NOMO-1 treated with DMSO at 0.1 percent for 48 hours (cell line): ENCODE data around the gene AQP12B.
"Not testable (repeated sequence)": the region's sequence is repeated elsewhere in the genome, so short reads cannot be mapped to it uniquely, and the experiment has no call there.

ENCODE experiments used
- DNase-seq: peaks from one replicate; lab custom pipeline; 2025; ENCODE audit not compliant: unreplicated experiment; lab: John Stamatoyannopoulos, UW

Gene AQP12B

DNA sequence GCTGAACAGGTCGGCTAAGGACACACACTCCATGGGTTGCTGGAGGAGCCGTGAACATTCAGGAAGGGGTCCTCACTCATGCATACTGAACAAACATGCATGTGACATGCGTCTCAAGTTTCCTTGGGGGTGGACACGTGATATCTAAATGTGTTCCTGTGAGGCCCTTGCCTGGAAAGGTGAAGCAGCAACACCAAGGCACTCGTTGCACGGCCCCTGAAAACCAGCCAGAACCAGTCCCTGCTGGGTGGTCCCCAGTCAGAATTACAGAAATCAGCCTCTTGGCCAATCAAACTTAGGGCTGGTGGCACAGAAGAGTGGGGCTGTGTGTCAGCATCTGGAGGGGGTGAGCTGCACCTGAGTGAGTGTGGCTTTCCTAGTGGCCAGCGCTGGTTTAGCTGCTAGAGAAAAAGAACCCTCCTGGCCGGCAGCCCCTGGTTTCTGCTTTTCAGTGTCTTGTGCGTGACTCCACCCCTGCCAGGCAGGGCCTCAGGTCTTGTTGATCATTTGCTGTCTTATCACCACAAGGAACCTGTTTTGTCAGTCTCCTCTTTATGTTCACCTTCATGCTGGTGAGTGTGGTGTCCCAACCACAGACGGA is 3.2 kb upstream of the AQP12B start:
- DNase-seq, result peak; percentile 59

DNA sequence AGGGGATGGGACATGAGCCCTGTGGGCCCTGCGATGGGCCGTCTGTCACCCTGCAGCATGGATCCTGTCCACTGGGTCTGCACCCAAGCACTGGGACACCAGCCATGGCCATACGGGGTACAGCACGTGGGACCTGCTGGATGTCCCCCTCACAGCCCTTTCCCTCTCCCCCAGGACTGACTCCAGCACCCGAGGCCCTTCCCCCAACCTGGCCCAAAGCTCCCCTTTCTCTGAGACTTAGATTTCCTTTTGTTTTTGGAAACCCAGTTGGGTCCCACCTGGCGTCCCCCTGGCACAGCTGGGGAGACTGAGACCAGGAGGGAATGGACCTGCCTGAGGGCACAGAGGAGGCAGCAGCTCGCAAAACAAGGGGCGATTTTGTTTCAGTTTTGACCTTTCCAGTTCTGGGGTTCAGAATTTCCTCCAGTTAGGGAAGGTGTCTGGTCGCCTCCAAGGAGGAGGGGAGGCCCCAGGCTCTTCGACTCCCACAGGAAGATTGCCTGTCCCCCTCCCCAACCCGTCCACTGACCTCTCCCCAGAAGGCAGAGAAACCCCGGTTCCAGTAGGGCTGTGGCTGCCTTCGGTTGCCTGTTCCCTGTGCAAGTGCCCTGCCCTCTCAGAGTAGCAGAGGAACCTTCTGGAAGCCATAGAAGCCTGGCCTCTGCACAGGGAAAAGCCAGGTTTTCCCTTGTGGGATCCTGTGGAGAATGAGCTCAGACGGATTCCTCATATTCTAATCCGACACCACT is 1.5 kb upstream of the AQP12B start:
- DNase-seq, result not testable (repeated sequence)

GRCh38 chr2:240683329-240683979 is 769 bp upstream of the AQP12B start:
- not testable (repeated sequence) for DNase-seq

DNA sequence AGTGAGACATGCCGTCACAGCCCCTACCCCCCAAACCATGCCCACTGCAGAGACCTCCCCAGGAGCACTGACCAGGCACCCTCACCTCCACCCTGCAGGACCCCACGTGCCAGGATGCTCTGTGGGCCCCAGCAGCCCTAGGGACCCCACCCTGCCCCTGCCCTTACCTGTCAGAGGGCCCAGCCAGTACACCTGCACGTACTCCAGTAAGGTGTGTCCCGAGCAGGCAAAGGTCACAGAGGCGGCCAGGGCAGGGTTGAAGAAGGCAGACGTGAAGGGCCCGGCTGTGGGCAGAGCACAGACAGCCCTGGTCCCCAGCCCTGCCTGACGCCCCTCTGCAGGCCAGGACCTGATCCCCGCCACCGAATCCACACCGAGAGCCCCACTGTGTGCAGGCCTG is 2.5 kb downstream of the AQP12B start:
- DNase-seq, result not testable (repeated sequence)

DNA sequence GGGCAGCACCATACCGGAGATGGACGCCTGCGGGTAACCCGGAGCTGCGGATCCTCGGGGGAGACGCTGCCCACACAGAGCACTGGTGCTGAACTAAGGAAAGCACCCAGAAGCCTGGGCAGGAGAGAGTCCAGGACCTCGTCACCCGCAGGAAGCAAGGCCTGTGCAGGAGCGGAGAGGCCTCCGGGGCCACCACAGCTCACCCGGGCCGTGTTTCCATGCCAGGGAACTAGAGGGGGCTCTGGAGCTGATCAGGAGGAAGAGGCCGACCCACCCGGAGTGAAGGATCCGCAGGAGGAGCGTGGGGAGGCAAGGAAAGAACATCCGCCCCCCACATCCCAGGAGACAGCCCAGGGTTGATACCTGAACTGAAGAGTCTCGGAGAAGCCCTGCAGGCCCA is 3.8 kb downstream of the AQP12B start:
- DNase-seq, result not testable (repeated sequence)

DNA sequence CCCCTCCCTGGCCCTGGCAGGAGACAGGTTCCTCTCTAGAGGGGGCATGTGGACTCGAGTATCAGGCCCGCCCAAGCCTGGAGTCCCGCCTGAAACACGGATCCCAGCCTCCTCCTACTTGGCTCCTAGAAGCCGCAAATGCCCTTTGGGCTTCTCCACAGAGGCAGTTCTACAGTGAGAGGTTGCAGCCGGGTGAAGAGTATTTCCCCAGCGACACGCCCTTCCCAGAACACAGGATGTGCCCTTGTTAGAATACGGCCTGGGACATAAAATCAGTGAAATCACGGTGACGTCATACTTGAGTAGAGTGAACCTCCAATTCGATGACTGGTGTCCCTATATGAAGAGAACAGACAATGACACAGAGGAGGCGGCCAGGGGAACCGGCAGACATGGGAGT is 4.6 kb downstream of the AQP12B start:
- DNase-seq, result not testable (repeated sequence)

DNA sequence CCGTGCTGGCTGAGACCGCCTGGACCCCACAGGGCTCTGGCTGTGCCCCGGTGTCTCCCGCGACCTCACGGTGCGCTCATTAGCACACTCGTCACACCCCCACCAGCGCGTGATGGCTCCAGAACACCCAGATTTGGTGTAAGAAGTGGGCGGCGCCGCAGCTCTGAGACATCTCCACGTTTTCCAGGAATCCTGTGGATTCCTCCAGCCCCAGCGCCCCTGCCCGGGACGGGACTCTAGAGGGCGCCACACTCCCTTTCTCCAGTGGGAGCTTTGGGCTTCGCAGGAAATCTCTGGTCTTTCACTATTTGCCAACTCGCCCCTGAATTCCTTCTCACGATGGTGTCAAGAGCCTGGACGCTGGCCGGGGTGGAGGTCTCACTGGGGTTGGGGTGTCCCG is 7.3 kb downstream of the AQP12B start:
- not testable (repeated sequence) for DNase-seq

GRCh38 chr2:240674461-240675184 is 8.1 kb downstream of the AQP12B start:
- not testable (repeated sequence) for DNase-seq

- no peak for DNase-seq
Observed at GRCh38 chr2:240672701-240673190, 9.9 kb downstream of the AQP12B start.

DNA sequence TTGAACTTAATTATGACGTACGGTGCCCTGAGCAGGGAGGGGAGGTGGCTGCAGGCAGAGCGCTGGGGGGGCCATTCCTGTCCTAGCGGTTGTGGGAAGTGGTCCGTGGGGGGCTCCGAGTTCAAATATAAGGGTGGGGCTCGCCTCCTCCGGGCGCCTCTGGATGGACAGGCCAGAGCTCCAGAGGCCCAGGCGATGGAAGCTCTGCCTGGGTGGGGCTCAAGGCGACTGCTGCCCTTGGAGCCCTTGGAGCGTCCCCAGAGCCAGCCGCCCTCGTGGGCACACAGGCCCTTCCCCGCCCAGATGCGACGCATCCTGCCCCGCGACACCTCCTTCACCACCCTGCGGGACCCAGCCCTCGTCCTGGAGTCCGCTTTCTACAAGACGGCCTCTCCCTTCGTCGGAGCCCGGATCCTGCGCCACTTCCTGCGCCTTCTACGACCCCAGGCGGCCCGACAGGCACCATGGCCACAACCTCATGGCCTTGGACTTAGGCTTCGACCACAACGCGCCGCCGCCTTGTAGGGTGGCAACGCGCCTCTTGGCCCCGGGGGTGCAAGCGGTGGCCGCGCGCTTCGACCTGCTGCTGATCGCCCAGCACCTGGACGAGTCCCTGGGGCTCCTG is 10.5 kb downstream of the AQP12B start:
- DNase-seq, result no peak

DNA sequence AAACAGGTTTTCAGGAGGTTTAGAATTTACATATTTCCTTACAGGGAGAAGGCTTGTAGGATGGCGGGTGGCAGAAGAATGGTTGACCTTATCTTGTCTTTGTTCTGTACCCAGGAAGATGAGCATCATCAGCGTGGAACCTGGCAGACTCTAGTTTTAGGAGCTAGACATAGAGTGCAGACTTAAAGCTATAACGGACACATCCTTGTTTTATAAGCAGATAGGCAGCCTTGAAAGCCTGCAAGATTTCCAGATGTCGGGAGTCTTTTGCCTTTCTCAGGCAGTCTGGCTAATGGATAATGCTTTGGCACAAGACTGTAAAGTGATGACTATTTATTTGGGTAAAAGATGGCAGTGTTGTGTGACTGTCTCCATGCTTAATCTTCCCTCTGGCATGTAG is 11.7 kb downstream of the AQP12B start:
- DNase-seq, result no peak

DNA sequence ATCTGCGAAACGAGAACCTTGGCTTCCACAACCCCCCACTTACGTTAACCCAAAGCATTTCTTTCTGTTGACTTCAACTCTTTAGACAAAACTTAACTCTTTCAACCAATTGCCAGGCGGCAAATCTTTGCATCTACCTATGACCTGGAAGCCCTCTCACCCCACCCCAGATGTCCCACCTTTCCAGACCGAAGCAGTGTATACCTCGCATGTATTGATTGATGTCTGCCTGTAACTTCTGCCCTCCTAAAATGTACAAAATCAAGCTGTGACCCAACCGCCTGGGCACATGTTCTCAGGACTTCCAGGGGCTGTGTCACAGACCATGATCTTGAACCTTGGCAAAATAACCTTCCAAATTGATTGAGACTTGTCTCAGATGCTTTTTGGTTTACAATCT is 12.3 kb downstream of the AQP12B start:
- DNase-seq, result no peak

- DNase-seq, result no peak
Observed at GRCh38 chr2:240664622-240665021, 18.1 kb downstream of the AQP12B start.

- no peak for DNase-seq
Observed at GRCh38 chr2:240663546-240664190, 19.0 kb downstream of the AQP12B start.

- no peak for DNase-seq
Observed at GRCh38 chr2:240662681-240663080, 20.0 kb downstream of the AQP12B start.

DNA sequence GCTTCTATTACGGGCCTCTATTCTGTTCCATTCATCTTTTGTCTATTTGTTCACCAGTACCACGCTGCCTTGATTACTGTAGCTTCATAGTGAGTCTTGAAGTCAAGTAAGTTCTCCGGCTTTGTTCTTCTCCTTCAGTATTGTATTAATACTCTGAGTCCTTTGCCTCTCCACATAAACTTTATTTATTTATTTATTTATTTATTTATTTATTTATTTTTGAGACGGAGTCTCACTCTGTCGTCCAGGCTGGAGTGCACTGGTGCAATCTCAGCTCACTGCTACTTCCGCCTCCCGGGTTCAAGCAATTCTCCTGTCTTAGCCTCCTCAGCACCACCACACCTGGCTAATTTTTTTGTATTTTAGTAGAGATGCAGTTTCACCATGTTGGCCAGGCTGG is 22.8 kb downstream of the AQP12B start:
- not testable (repeated sequence) for DNase-seq

- peak; percentile 57 for DNase-seq
Observed at GRCh38 chr2:240655931-240656886, 26.5 kb downstream of the AQP12B start.

DNA sequence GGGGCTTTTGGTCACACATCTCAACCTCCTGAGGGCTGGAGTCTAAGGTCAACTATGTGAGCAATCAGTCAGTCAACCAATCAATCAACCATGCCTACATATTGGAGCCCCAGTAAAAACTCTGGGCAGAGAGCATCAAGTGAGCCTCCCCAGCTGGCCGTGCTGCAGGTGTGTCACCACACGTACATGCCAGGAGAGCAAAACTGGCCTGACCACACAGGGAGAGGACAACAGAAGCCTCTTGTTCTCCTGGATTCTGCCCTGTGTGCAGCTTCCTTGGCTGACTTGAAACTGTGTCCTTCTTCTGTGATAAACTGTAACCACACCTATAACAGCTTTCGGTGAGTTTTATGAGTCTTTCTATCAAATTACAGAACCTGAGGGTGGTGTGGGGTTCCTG is 31.5 kb downstream of the AQP12B start:
- no peak for DNase-seq

GRCh38 chr2:240650254-240650965 is 32.3 kb downstream of the AQP12B start:
- DNase-seq, result no peak
